HG03196 (cell line): ENCODE measurements around the gene COL4A1.

Source experiments
- ATAC-seq: cut with Tn5 transposase; IDR thresholded peaks from one replicate; pipeline ENCODE4 v1.9.1; 2021; ENCODE audit not compliant: unreplicated experiment

The COL4A1 gene

GRCh38 chr13:110276553-110276950, 30.4 kb downstream of the COL4A1 start:
- ATAC-seq = no peak

- no peak for ATAC-seq
Observed at GRCh38 chr13:110275931-110276552, 30.9 kb downstream of the COL4A1 start.

- ATAC-seq = no peak
Observed at GRCh38 chr13:110274687-110275086, 32.3 kb downstream of the COL4A1 start.

GRCh38 chr13:110273254-110273653, 33.7 kb downstream of the COL4A1 start:
- no peak for ATAC-seq

- ATAC-seq = no peak
Observed at GRCh38 chr13:110272651-110273050, 34.3 kb downstream of the COL4A1 start.

- no peak for ATAC-seq
Observed at GRCh38 chr13:110272227-110272626, 34.7 kb downstream of the COL4A1 start.

GRCh38 chr13:110271313-110271712, 35.6 kb downstream of the COL4A1 start:
- ATAC-seq = no peak

GRCh38 chr13:110270507-110270906, 36.5 kb downstream of the COL4A1 start:
- ATAC-seq = no peak

- ATAC-seq = no peak
Observed at GRCh38 chr13:110269509-110270185, 37.3 kb downstream of the COL4A1 start.

GRCh38 chr13:110268576-110269185, 38.3 kb downstream of the COL4A1 start:
- no peak for ATAC-seq

- ATAC-seq = no peak
Observed at GRCh38 chr13:110268061-110268460, 38.9 kb downstream of the COL4A1 start.

- no peak for ATAC-seq
Observed at GRCh38 chr13:110266983-110267382, 40.0 kb downstream of the COL4A1 start.

- ATAC-seq = no peak
Observed at GRCh38 chr13:110266431-110266809, 40.5 kb downstream of the COL4A1 start.

- no peak for ATAC-seq
Observed at GRCh38 chr13:110265682-110266430, 41.1 kb downstream of the COL4A1 start.

- no peak for ATAC-seq
Observed at GRCh38 chr13:110265341-110265681, 41.6 kb downstream of the COL4A1 start.

- no peak for ATAC-seq
Observed at GRCh38 chr13:110264685-110265275, 42.2 kb downstream of the COL4A1 start.

- ATAC-seq = no peak
Observed at GRCh38 chr13:110263888-110264287, 43.1 kb downstream of the COL4A1 start.

GRCh38 chr13:110263404-110263803, 43.6 kb downstream of the COL4A1 start:
- ATAC-seq = no peak

GRCh38 chr13:110262508-110263291, 44.3 kb downstream of the COL4A1 start:
- ATAC-seq = no peak

GRCh38 chr13:110262082-110262436, 44.9 kb downstream of the COL4A1 start:
- ATAC-seq = no peak
